GM12874 (cell line): ENCODE data around the gene TCERG1L.

ENCODE experiments used
- CTCF ChIP-seq: IDR thresholded peaks from 2 replicates; pipeline ENCODE4 v1.5.1; 2011; ENCODE audit warnings: low read depth, mild to moderate bottlenecking, control low read depth, low read length, moderate library complexity; ENCODE audit not compliant: insufficient read depth

Gene TCERG1L

GRCh38 chr10:131075218-131075770 lies 236.2 kb downstream of the TCERG1L start:
- no peak for TF ChIP-seq CTCF

GRCh38 chr10:131074682-131075081 lies 236.8 kb downstream of the TCERG1L start:
- no peak for TF ChIP-seq CTCF

- no peak for TF ChIP-seq CTCF
Measured at GRCh38 chr10:131073469-131074035, 238.0 kb downstream of the TCERG1L start.

GRCh38 chr10:131072651-131073468 lies 238.7 kb downstream of the TCERG1L start:
- no peak for TF ChIP-seq CTCF

GRCh38 chr10:131071721-131072120 lies 239.8 kb downstream of the TCERG1L start:
- no peak for TF ChIP-seq CTCF

GRCh38 chr10:131070856-131071255 lies 240.7 kb downstream of the TCERG1L start:
- no peak for TF ChIP-seq CTCF

GRCh38 chr10:131068760-131069159 lies 242.8 kb downstream of the TCERG1L start:
- no peak for TF ChIP-seq CTCF
